DMS 273 treated with DMSO at 0.1 percent for 48 hours (cell line): ENCODE measurements around the gene TBX6.
A peak's percentile ranks its signal among the peaks of the same experiment; 100 is the strongest.

Experiments
- DNase-seq: peaks from one replicate; lab custom pipeline; 2025; lab: John Stamatoyannopoulos, UW

TBX6 gene

GRCh38 chr16:30113711-30114333 is 22.1 kb upstream of the TBX6 start:
- DNase-seq, result no peak

DNA sequence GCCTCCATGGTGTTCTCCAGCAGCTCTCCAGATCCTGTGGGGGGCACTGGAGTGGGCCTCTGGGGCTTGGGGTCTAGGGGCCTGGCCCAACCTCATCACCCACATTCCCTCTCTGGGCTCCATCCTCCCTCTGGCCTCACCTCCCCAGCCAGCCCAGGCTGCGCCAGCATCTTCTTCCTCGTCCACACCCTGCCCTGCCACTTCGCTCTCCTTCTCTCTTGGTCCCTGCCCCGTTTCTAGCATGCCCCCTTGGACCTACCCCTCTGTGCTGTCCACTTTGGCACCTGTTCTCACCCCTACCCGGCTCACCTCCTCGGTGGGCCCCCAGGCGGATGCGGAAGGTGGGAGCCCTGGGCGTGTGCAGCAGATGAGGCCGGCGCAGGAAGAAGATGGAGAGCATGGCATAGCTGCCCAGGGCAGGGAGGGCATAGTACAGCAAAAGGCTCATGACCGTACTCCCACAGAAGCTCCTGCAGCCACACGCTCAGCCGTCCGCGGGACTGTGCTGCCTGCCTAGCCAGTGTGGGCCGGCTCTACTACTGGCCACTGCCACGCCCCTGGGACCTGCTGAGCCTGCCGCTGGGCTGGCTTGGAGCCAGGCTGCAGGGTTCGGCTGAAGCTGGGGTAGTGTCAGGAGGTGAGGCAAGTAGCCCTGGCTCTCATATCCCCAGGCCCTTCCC is 21.4 kb upstream of the TBX6 start, which contains the start of gene GDPD3:
GDPD3 (minus strand) TSS at position 507 of the 680 bp plus-strand sequence; CDS start at position 448, 59 bp downstream.
- no peak for DNase-seq

- no peak for DNase-seq
Measured at GRCh38 chr16:30112197-30113030, 20.7 kb upstream of the TBX6 start.

GRCh38 chr16:30110661-30111060 is 18.9 kb upstream of the TBX6 start:
- no peak for DNase-seq

DNA sequence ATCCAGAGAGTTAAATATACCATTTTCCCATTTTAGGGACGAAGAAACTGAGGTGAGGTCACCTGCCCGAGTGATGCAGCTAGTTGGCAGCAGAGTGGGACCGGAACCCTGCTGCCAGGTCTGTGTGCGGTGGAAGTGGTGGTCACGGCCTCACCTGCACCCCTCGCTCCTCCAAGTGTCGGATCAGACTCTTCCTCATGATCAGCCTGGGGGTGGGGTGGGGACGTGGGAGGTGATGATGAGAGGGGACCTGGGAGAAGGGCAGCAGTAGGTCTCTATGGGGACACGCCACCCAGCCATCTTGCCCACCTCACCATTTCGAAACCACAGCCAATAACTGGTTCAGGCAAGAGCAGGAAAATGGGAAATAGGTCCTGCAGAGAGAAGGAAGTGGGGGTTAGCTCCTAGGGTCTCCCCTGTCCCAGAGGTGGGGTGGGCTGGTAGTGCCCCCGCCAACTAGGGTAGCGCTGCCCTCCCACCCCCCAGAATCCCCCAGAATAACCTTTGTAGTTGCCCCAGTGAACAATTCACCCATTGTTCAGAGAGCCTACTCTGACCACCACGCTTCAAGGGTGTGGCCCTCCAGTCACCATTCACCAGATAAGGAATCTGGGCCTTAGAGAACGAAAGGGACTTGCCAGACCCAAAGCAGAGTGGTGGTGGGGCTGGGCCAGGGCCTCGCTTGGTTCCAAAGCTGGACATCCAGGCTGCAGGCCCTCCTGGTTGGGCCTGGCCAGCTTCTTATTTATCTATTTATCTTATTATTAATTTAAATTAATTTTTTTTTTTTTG is 16.5 kb upstream of the TBX6 start:
- no peak for DNase-seq

GRCh38 chr16:30104492-30104891 is 12.8 kb upstream of the TBX6 start:
- no peak for DNase-seq

DNA sequence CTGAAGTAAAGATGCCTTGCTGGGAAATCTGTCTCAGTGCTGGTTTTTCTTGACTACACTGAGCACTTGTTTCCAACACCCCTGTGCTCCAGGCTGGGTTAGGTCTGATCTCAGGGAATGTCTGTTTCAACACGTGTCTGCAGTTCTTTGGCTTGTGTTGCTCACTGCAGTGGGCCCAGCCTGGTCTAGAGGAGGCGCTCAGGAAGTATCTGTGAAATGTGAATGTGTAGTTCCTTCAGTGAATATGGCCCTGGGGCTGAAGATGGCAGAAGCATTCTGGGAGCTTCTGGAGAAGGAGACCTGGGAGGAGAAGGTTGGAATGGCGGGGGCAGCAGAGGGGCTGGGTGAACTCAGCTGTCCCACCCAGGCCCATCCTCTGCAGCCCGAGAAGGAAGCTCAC is 12.4 kb upstream of the TBX6 start:
- DNase-seq, result no peak

DNA sequence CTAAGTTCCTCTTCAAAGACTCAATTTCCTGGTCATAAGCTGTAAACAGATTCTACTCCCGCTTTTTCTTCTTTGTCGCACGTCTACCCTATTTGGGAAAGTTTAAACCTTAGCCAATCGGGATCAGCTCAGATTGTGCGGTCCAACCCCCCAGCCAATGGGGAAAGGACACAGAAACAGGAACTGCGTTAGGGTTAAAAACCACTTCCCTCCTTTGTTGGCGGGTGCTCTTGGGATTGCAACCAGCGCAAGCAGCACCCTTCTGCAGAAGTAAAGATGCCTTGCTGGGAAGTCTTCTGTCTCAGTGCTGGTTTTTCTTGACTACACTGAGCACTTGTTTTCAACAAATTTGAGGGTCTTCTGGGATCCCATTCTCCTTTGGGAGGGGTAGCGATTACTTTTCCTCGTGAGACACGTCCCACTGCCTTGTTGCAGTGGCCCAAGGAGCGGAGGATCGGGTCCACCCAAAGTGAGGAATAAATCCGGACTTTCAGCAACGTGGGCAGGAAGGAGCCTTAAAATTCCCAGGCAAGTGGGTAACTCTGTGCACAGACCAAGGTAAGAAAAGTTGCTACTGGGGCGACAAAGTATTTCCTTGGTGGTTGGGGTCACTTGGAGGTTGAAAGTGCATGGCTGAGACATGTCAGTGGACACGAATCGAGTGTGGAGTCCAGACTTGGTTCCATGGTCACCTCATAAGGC is 5.3 kb upstream of the TBX6 start:
- no peak for DNase-seq

DNA sequence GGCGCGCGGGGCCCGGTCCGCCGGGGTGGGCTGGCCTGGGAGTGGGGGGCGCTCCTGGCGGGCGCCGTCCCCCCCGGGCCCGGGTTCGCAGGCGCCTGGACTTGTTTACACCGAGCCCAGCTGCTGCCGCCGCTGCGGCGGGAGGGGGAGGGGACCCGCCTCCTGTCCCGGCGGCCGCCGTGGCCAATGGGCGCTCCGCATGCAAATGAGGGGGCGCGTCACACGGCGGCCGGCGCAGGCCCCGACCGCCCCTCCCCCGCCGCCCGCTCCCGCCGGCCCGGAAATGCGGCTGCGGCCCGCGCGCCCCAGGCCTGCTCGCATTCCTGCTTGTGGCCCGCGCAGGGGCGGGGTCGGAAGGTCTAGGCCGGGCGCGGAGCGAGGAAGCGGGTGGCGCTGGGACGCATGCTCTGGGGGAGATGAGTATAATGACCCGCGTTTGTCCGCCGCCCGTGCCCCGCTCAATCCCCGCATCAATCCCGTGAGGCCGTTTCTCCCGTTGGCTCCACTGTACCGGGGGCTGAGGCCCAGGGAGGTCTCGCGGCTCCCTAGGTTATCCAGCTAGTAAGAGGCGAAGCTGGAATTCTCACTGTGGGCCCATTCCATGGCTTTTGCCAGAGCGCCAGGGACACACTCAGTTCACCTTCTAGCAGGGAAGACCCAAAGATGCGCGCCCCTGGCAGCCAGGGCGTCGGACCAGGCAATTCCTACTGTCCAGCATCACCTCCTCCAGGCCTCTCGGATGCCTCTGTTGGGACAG is 4.6 kb upstream of the TBX6 start, which contains the start of gene YPEL3:
YPEL3 (minus strand) TSS at position 109 of the 757 bp plus-strand sequence. CDS start 731 bp downstream, outside the sequence.
- peak; percentile 67 for DNase-seq

GRCh38 chr16:30095166-30096078 is 3.7 kb upstream of the TBX6 start:
- DNase-seq, result no peak

DNA sequence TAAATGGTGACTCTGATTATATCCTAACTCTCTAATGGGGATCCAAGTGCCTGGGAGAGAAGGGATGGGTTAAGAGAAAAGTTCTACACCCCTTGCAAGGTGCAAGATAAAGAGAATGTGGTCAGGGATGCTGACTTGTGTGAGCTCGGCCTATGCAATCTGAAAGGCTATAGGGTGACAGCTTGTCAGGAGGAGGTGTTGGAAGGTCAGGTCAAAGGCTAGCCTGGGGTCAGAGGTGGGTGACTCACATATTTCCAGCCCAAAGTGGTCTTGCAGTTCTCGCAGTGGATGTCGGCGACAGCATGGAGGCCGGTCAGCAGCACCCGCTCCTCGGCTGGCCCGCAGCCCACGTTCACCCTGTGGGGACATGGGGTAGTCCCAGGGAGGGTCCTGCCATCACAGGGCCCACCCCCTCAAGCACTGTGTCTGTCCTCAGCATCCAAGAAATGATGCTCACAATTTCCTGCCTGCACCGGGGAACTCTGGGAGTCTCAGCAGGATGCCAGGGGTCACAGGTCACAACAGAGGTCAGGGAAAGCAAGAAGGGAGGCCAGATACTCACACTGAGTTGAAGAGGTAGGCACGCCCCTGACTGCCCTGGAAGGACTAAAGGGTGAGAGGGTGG is 2.9 kb upstream of the TBX6 start:
- no peak for DNase-seq

DNA sequence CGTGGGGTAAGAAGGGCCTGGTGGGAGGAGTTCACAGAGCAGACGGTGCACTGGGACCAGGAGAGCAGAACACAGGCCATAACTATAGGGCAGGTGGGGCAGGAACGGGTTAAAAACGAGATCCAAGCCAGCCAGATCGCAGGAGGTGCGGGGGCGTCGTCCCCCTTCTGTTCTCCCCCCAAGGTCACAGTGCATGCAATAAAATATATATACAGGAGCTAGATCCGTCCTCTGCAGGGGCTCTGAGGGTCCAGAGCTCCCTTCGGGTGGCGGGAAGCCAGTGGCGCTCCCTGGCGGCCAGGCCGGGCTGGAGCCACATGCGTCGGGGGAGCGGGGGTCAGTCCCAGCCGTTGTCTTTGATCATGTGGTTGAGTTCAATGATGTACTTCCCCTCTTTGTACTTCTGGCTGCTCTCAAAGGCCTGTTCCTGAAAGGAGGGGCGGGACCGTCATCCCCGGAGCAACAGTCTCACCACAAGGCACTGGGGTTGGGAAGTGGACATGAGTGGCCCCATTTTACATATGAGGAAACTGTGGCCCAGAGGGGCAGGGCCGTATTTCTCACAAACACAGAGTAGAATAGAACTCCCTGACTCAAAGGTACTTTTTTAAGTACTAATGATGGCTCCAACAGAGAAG is 768 bp upstream of the TBX6 start:
- peak; percentile 42 for DNase-seq

DNA sequence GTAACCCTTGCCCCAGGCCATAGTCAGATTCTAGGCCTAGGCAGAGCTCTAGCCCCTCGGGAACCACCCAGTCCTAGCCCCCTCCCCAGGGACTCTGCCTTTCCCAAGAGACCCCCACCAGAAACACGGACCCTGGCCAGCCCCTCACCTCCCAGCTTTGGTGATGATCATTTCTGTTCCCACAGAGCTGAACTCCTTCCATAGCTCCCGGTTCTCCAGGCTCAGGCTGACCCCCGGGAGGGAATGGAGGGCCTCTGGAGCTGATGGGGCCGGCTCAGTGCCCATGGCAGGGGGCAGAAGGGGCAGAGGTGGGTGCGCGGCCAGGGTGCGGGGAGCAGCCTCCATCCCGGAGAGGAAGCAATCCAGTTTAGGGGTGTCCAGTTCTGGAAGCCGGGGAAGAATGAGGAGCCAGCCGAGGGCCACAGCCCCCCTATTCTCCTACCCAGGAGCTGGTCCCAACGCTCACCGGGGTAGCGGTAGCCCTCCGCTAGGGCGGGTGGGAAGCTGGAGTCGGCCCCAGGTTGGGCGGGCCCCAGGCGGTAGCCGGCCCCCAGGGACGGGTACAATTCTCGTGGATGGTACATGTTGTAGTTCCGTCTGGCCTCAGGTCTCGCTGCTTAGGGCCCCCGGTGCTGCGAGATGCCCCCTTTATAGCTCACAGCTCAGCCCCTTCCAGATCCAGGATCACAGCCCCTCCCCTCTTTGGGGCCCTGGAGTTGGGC is 953 bp downstream of the TBX6 start:
- DNase-seq, result no peak

DNA sequence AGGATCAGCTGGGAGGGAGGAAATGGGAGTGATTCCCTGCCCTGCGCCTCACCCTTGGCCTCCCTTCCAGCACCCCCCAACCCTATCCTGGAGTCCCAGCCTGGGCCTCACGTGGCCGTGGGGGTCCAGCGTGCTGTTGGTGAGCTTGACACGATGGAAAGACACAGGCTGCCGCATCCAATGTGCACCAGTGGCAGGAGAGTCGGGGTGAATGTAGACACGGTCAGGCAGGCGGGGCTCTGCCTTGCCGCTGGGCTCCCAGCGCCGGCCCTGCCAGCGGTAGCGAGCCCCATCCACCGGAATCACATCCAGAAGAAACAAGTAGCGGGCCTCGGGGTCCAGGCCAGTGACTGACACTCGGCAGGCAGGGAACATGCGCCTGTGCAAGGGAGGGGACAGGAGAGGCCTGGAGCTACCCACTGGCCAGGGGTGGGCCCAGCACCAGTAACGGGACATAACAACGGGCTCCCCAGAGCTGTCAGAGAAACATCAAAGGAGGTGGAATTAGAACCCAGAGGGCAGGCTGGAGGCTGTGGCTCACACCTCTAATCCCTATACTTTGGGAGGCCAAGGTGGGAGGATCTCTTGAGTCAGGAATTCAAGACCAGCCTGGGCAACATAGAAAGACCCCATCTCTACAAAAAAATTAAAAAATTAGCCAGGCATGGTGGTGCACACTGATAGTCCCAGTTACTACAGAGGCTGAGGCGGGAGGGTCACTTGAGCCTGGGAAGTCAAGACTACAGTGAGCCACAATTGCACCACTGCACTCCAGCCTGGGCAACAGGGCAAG is 2.7 kb downstream of the TBX6 start:
- no peak for DNase-seq

DNA sequence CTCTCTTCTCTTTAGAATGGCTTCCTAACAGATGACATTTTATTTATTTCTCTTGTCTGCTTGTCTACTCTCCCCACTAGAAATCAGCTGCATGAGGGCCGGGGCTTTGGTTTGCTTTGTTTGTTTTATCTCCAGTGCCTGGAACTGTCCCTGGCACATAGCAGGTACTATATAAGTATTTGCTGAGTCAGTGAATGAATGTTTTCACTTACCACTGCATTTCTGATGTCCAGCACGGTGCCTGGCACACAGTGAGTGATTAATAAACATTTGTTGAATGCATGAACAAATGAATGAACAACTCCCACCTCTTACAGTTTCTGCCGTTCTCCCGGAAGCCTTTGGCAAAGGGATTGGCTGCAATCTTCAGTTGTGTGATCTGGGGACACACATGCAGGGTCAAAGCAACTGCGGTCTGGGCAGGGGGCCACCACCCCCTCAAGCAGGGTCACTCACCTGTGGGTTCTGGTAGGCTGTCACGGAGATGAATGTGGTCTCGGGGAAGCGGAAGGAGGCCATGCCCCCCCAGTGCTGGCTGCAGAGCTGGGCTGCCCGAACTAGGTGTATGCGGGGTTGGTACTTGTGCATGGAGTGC is 3.4 kb downstream of the TBX6 start:
- DNase-seq, result no peak

- no peak for DNase-seq
Measured at GRCh38 chr16:30087181-30087898, 4.4 kb downstream of the TBX6 start.
